ENCODE measurements around the gene RAB3B.

RAB3B gene

DNA sequence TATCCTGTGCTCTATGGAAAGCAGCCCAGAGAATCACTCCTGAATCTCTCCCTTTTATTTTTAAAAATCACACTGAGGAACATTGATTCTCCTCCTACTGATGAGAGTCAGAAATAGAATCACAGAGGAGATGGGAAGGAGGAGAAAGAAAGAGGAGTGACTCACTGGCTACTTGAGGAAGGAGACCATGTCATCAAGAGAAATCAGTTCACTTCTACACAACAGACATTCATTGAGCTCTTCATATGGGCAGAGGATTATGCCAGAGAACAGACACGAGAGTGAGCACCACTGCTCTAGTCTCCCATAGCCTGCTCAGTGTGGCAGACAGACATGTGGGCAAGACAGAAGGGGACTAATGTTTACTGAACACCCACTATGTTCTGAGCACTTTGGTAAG, 44.2 kb downstream of the RAB3B start:
- Histone ChIP-seq H3K36me3 (ENCODE audit: control insufficient read depth, insufficient read depth, low read length) (no peaks in the 10 kb centered on the region), H3K27ac (ENCODE audit: low read depth, low read length) (no peak overlapping the region), H3K4me3 (ENCODE audit: low read length) (no peak overlapping the region)

GRCh38 chr1:51945591-51945990, 44.9 kb downstream of the RAB3B start:
- H3K9ac ChIP-seq (ENCODE audit: low read length): no peak overlapping the region
- no peak overlapping the region for H3K4me3 ChIP-seq (ENCODE audit: low read length)
- no peaks in the 10 kb centered on the region for H3K27me3 ChIP-seq (ENCODE audit: control insufficient read depth, insufficient read depth, low read length)
- no peaks in the 10 kb centered on the region for H3K36me3 ChIP-seq (ENCODE audit: control insufficient read depth, insufficient read depth, low read length)
- no peaks in the 10 kb centered on the region for H3K4me1 ChIP-seq (ENCODE audit: control insufficient read depth, insufficient read depth, low read length)
- no peak overlapping the region for H3K27ac ChIP-seq (ENCODE audit: low read depth, low read length)

More for the DNA sequence above, 44.2 kb downstream of the RAB3B start:
- H3K27me3 ChIP-seq (ENCODE audit: control insufficient read depth, insufficient read depth, low read length): no peaks in the 10 kb centered on the region
- no peak overlapping the region for H3K9ac ChIP-seq (ENCODE audit: low read length)
- no peaks in the 10 kb centered on the region for H3K4me1 ChIP-seq (ENCODE audit: control insufficient read depth, insufficient read depth, low read length)

GRCh38 chr1:51942281-51942680, 48.2 kb downstream of the RAB3B start:
- Histone ChIP-seq H3K4me1 (ENCODE audit: control insufficient read depth, insufficient read depth, low read length) (no peaks in the 10 kb centered on the region), H3K9ac (ENCODE audit: low read length) (no peak overlapping the region), H3K27ac (ENCODE audit: low read depth, low read length) (no peak overlapping the region), H3K36me3 (ENCODE audit: control insufficient read depth, insufficient read depth, low read length) (no peaks in the 10 kb centered on the region), H3K4me3 (ENCODE audit: low read length) (no peak overlapping the region), H3K27me3 (ENCODE audit: control insufficient read depth, insufficient read depth, low read length) (no peaks in the 10 kb centered on the region)

- no peak overlapping the region for H3K4me3 ChIP-seq (ENCODE audit: low read length)
These were observed 49.0 kb downstream of the RAB3B start for GRCh38 chr1:51941528-51941927.

DNA sequence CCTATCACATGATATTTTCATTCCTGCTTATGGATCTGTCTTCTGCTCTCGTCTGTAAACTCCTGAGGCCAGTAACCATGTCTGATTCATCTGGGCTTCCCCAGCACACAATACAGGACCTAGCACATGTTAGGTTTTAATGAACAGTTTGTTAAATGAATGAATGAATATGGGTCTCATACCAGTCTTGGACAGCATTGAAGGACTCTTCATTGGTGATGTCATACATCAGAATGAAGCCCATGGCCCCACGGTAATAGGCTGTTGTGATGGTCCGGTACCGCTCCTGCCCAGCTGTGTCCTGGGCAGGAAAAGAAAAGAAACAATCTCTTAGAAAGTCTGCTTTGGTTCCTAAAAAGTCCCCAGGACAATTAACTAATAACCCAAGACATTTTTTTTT, 53.4 kb downstream of the RAB3B start:
- no peaks in the 10 kb centered on the region for H3K4me1 ChIP-seq (ENCODE audit: control insufficient read depth, insufficient read depth, low read length)
- no peaks in the 10 kb centered on the region for H3K27me3 ChIP-seq (ENCODE audit: control insufficient read depth, insufficient read depth, low read length)
- no peak overlapping the region for H3K9ac ChIP-seq (ENCODE audit: low read length)
- H3K36me3 ChIP-seq (ENCODE audit: control insufficient read depth, insufficient read depth, low read length): no peaks in the 10 kb centered on the region
- no peak overlapping the region for H3K4me3 ChIP-seq (ENCODE audit: low read length)
- no peak overlapping the region for H3K27ac ChIP-seq (ENCODE audit: low read depth, low read length)

More at GRCh38 chr1:51941528-51941927, 49.0 kb downstream of the RAB3B start:
- no peak overlapping the region for H3K27ac ChIP-seq (ENCODE audit: low read depth, low read length)
- no peak overlapping the region for H3K9ac ChIP-seq (ENCODE audit: low read length)
- H3K27me3 ChIP-seq (ENCODE audit: control insufficient read depth, insufficient read depth, low read length): no peaks in the 10 kb centered on the region
- H3K4me1 ChIP-seq (ENCODE audit: control insufficient read depth, insufficient read depth, low read length): no peaks in the 10 kb centered on the region
- H3K36me3 ChIP-seq (ENCODE audit: control insufficient read depth, insufficient read depth, low read length): no peaks in the 10 kb centered on the region

DNA sequence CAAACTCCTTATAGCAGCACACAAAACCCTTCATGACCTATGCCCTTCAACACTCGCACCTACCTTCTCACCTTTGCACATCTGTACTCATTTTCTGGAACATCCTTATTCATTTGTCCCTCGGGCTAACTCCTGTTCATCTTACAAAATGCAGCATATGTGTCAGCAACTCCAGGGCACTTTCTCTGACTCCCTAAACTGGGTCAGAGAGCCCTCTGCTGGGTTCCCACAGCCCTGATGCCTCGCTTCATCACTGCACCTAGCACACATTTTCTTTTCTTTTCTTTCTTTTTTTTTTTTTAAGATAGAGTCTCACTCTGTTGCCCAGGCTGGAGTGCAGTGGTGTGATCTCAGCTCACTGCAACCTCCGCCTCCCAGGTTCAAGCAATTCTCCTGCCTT, 54.0 kb downstream of the RAB3B start:
- Histone ChIP-seq H3K9ac (ENCODE audit: low read length) (no peak overlapping the region), H3K27me3 (ENCODE audit: control insufficient read depth, insufficient read depth, low read length) (no peaks in the 10 kb centered on the region), H3K4me1 (ENCODE audit: control insufficient read depth, insufficient read depth, low read length) (no peaks in the 10 kb centered on the region), H3K36me3 (ENCODE audit: control insufficient read depth, insufficient read depth, low read length) (no peaks in the 10 kb centered on the region), H3K27ac (ENCODE audit: low read depth, low read length) (no peak overlapping the region), H3K4me3 (ENCODE audit: low read length) (no peak overlapping the region)

GRCh38 chr1:51933344-51933743, 57.2 kb downstream of the RAB3B start:
- Histone ChIP-seq H3K4me3 (ENCODE audit: low read length) (no peak overlapping the region), H3K4me1 (ENCODE audit: control insufficient read depth, insufficient read depth, low read length) (no peaks in the 10 kb centered on the region), H3K27ac (ENCODE audit: low read depth, low read length) (no peak overlapping the region), H3K36me3 (ENCODE audit: control insufficient read depth, insufficient read depth, low read length) (no peaks in the 10 kb centered on the region), H3K27me3 (ENCODE audit: control insufficient read depth, insufficient read depth, low read length) (no peaks in the 10 kb centered on the region), H3K9ac (ENCODE audit: low read length) (no peak overlapping the region)

- no peaks in the 10 kb centered on the region for H3K4me1 ChIP-seq (ENCODE audit: control insufficient read depth, insufficient read depth, low read length)
- H3K9ac ChIP-seq (ENCODE audit: low read length): no peak overlapping the region
- H3K27ac ChIP-seq (ENCODE audit: low read depth, low read length): no peak overlapping the region
- no peak overlapping the region for H3K4me3 ChIP-seq (ENCODE audit: low read length)
- no peaks in the 10 kb centered on the region for H3K27me3 ChIP-seq (ENCODE audit: control insufficient read depth, insufficient read depth, low read length)
- no peaks in the 10 kb centered on the region for H3K36me3 ChIP-seq (ENCODE audit: control insufficient read depth, insufficient read depth, low read length)
These were observed 60.2 kb downstream of the RAB3B start for GRCh38 chr1:51930329-51930728.

DNA sequence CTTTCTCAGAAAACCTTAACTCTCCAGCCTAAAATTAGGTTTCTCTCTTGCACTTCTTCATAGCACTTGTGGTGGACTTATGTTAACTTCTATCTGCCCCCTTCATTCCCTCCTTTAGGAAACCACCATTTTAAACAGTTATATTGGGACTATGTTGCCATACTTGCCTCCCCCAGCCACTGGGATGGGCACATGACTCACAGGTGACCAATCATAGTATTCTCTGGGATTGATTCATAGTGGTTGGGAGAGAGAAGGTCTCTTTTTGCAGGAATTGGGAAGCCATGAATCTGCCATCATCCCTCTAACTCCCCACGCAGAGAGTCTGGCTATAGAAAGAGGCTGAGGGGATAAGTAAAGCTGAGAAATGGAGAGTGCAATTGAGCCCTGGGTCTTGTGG, 61.6 kb downstream of the RAB3B start:
- Histone ChIP-seq H3K27me3 (ENCODE audit: control insufficient read depth, insufficient read depth, low read length) (no peaks in the 10 kb centered on the region), H3K27ac (ENCODE audit: low read depth, low read length) (no peak overlapping the region), H3K4me1 (ENCODE audit: control insufficient read depth, insufficient read depth, low read length) (no peaks in the 10 kb centered on the region), H3K4me3 (ENCODE audit: low read length) (no peak overlapping the region), H3K9ac (ENCODE audit: low read length) (no peak overlapping the region), H3K36me3 (ENCODE audit: control insufficient read depth, insufficient read depth, low read length) (no peaks in the 10 kb centered on the region)

DNA sequence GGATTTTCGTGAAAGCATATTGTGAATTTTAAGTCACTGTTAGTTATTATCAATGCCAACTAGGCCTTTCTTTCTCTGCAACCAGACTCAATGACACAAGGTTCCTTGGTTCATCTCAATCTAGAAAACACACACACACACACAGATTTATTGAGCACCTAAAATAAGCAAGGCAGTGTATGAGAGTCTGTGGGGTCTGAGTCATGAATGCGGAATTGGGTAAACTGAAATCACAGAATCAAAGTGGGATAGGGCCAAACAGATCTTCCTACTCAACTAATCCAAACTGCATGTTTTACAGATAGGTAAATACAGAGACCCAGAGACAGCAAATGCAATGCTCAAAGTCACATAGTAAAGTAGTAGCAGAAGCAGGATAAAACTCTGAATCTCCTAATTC, 63.5 kb downstream of the RAB3B start:
- Histone ChIP-seq H3K9ac (ENCODE audit: low read length) (no peak overlapping the region), H3K36me3 (ENCODE audit: control insufficient read depth, insufficient read depth, low read length) (no peaks in the 10 kb centered on the region), H3K27me3 (ENCODE audit: control insufficient read depth, insufficient read depth, low read length) (no peaks in the 10 kb centered on the region), H3K4me1 (ENCODE audit: control insufficient read depth, insufficient read depth, low read length) (no peaks in the 10 kb centered on the region), H3K27ac (ENCODE audit: low read depth, low read length) (no peak overlapping the region), H3K4me3 (ENCODE audit: low read length) (no peak overlapping the region)

DNA sequence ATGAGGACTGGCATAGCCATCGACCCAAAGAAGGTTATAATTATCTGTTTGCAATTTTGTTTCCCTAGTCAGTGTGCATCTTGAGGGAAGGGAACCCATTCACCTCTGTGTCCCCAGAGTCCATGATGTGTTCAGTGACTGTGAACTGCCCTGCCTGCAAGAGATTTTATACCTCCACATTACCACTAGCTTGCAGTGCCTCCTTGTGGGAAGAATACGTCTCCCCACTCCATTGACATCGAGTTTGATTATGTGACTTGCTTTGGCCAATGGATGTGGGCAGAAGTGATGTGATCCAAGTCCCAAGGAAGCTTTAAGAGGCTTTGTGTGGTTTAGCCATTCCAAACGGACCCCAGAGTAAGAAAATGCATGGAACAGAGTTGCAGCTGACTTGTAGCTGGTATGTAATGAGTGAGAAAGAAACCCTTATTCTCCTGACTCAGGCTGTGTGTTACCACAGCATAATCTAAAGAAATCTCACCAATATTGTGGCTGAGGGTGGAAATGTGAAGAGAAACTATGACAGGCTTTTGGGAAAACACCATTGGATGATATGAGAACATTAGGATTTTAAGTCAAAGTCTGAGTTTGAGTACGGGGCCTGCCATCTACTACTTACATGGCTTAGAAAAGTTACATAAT, 64.2 kb downstream of the RAB3B start:
- Histone ChIP-seq H3K27me3 (ENCODE audit: control insufficient read depth, insufficient read depth, low read length) (no peaks in the 10 kb centered on the region), H3K4me1 (ENCODE audit: control insufficient read depth, insufficient read depth, low read length) (no peaks in the 10 kb centered on the region), H3K27ac (ENCODE audit: low read depth, low read length) (no peak overlapping the region), H3K4me3 (ENCODE audit: low read length) (no peak overlapping the region), H3K36me3 (ENCODE audit: control insufficient read depth, insufficient read depth, low read length) (no peaks in the 10 kb centered on the region), H3K9ac (ENCODE audit: low read length) (no peak overlapping the region)

- no peak overlapping the region for H3K4me3 ChIP-seq (ENCODE audit: low read length)
- H3K36me3 ChIP-seq (ENCODE audit: control insufficient read depth, insufficient read depth, low read length): no peaks in the 10 kb centered on the region
- no peak overlapping the region for H3K9ac ChIP-seq (ENCODE audit: low read length)
- no peaks in the 10 kb centered on the region for H3K4me1 ChIP-seq (ENCODE audit: control insufficient read depth, insufficient read depth, low read length)
- H3K27ac ChIP-seq (ENCODE audit: low read depth, low read length): no peak overlapping the region
- peaks cover 2% of the 10 kb centered on the region for H3K27me3 ChIP-seq (ENCODE audit: control insufficient read depth, insufficient read depth, low read length)
These were observed 66.0 kb downstream of the RAB3B start for GRCh38 chr1:51924455-51924854.

- no peak overlapping the region for H3K27ac ChIP-seq (ENCODE audit: low read depth, low read length)
- H3K9ac ChIP-seq (ENCODE audit: low read length): no peak overlapping the region
- H3K4me3 ChIP-seq (ENCODE audit: low read length): no peak overlapping the region
- H3K27me3 ChIP-seq (ENCODE audit: control insufficient read depth, insufficient read depth, low read length): peaks cover 2% of the 10 kb centered on the region
- H3K36me3 ChIP-seq (ENCODE audit: control insufficient read depth, insufficient read depth, low read length): no peaks in the 10 kb centered on the region
- no peaks in the 10 kb centered on the region for H3K4me1 ChIP-seq (ENCODE audit: control insufficient read depth, insufficient read depth, low read length)
These were observed 68.5 kb downstream of the RAB3B start for GRCh38 chr1:51922040-51922439.
